WTC11 (cell line): ENCODE data around the gene ZBTB48.

ENCODE experiments used
- ATF1 ChIP-seq: sonication (generic); formaldehyde crosslinking; IDR thresholded peaks from 2 replicates; pipeline ENCODE4 v1.8.1; 2023; ENCODE audit warnings: mild to moderate bottlenecking, moderate library complexity, missing genetic modification reagents
- CBFB ChIP-seq: sonication (generic); formaldehyde crosslinking; IDR thresholded peaks from 2 replicates; pipeline ENCODE4 v1.8.1; 2022; ENCODE audit warnings: mild to moderate bottlenecking, low read depth, missing genetic modification reagents
- CTCF ChIP-seq: fragments of 200-600 bp; IDR thresholded peaks from 2 replicates; pipeline ENCODE4 v1.8.0; 2022; ENCODE audit warnings: antibody characterized with exemption
- E2F1 ChIP-seq: sonication (generic); formaldehyde crosslinking; IDR thresholded peaks from 2 replicates; pipeline ENCODE4 v1.8.0; 2022; ENCODE audit warnings: mild to moderate bottlenecking, missing genetic modification reagents
- ESRRA ChIP-seq: sonication (generic); formaldehyde crosslinking; IDR thresholded peaks from 2 replicates; pipeline ENCODE4 v1.8.1; 2022; ENCODE audit warnings: mild to moderate bottlenecking, missing genetic modification reagents, borderline replicate concordance
- IRF2 ChIP-seq: sonication (generic); formaldehyde crosslinking; IDR thresholded peaks from 2 replicates; pipeline ENCODE4 v1.8.0; 2022; ENCODE audit warnings: low read depth, missing genetic modification reagents, borderline replicate concordance
- MAX ChIP-seq: sonication (generic); formaldehyde crosslinking; IDR thresholded peaks from 2 replicates; pipeline ENCODE4 v1.8.0; 2022; ENCODE audit warnings: mild to moderate bottlenecking, missing genetic modification reagents
- RELA ChIP-seq: sonication (generic); formaldehyde crosslinking; IDR thresholded peaks from 2 replicates; pipeline ENCODE4 v1.8.1; 2022; ENCODE audit warnings: missing genetic modification reagents, mild to moderate bottlenecking, borderline replicate concordance
- SP1 ChIP-seq: sonication (generic); formaldehyde crosslinking; conservative IDR thresholded peaks from 2 replicates; pipeline ENCODE4 v1.8.1; 2022; ENCODE audit warnings: missing genetic modification reagents
- TEAD4 ChIP-seq: sonication (generic); formaldehyde crosslinking; IDR thresholded peaks from 2 replicates; pipeline ENCODE4 v1.8.0; 2022; ENCODE audit warnings: mild to moderate bottlenecking, missing genetic modification reagents
- USF2 ChIP-seq: sonication (generic); formaldehyde crosslinking; IDR thresholded peaks from 2 replicates; pipeline ENCODE4 v1.8.1; 2023; ENCODE audit warnings: mild to moderate bottlenecking, missing genetic modification reagents, moderate library complexity
- ZBTB21 ChIP-seq: sonication (generic); formaldehyde crosslinking; IDR thresholded peaks from 2 replicates; pipeline ENCODE4 v1.8.1; 2023; ENCODE audit warnings: mild to moderate bottlenecking, missing genetic modification reagents, borderline replicate concordance
- ZNF396 ChIP-seq: fragments of 250-450 bp; sonication (Bioruptor Pico); IDR thresholded peaks from 2 replicates; pipeline ENCODE4 v1.8.0; 2021; ENCODE audit warnings: mild to moderate bottlenecking, moderate library complexity, borderline replicate concordance
- ZNF416 ChIP-seq: fragments of 250-450 bp; sonication (Bioruptor Pico); IDR thresholded peaks from 2 replicates; pipeline ENCODE4 v1.9.0; 2021; ENCODE audit warnings: mild to moderate bottlenecking, inconsistent platforms

GRCh38 chr1:6590046-6590445 is 10.3 kb downstream of the ZBTB48 start:
- TF ChIP-seq CTCF, result no peak
- no peak for TF ChIP-seq E2F1
- no peak for TF ChIP-seq SP1 (CRISPR knock-in tag)
- TF ChIP-seq USF2 (CRISPR knock-in tag), result no peak
- TF ChIP-seq RELA (CRISPR knock-in tag), result no peak
- TF ChIP-seq ZBTB21 (CRISPR knock-in tag), result no peak
- TF ChIP-seq MAX (CRISPR knock-in tag), result no peak
- TF ChIP-seq IRF2, result no peak
- TF ChIP-seq CBFB, result no peak
- no peak for TF ChIP-seq ZNF396 (CRISPR knock-in tag)
- no peak for TF ChIP-seq ZNF416
- no peak for TF ChIP-seq ATF1 (CRISPR knock-in tag)
- no peak for TF ChIP-seq TEAD4 (CRISPR knock-in tag)
- TF ChIP-seq ESRRA (CRISPR knock-in tag), result no peak
